Tibial nerve (tissue), 4 donors: ENCODE measurements around the gene FBXO30. TPM values are rescaled to one million over a fixed set of nuclear protein-coding genes. Genes with fewer than 3 reads are reported as not detected.

ENCODE experiments used
- DNase-seq, 2 donors: peaks; one replicate each; pipeline ENCODE4 v3.0.0-alpha.2; 2019; ENCODE audit warnings: low spot score in 2 of 2
- H3K27ac ChIP-seq, 4 donors: fragments of 200-600 bp; sonication (generic) in 3 of 4; one replicate each; pipeline ENCODE4 v1.5.1; 2017 to 2019; ENCODE audit warnings: mild to moderate bottlenecking in 1 of 4
- H3K27me3 ChIP-seq, 2 donors: fragments of 200-600 bp; sonication (generic) in 1 of 2; one replicate each; pipeline versions ENCODE4 v1.5.1 to v1.6.0; 2017 to 2019
- H3K36me3 ChIP-seq, 3 donors: fragments of 200-600 bp; sonication (generic); one replicate each; pipeline ENCODE4 v1.5.1; 2018 to 2019
- H3K4me1 ChIP-seq, 4 donors: fragments of 200-600 bp; sonication (generic) in 3 of 4; one replicate each; pipeline ENCODE4 v1.5.1; 2017 to 2019
- H3K4me3 ChIP-seq, 4 donors: fragments of 200-600 bp; sonication (generic) in 3 of 4; one replicate each; pipeline ENCODE4 v1.5.1; 2017 to 2019; ENCODE audit warnings: mild to moderate bottlenecking in 1 of 4, moderate library complexity in 1 of 4
- H3K9me3 ChIP-seq, 4 donors: fragments of 200-600 bp; sonication (generic) in 3 of 4; one replicate each; pipeline ENCODE4 v1.5.1; 2017 to 2019
- EP300 ChIP-seq, 2 donors: sonication (generic); formaldehyde crosslinking; IDR thresholded peaks; one replicate each; pipeline ENCODE4 v1.6.1; 2017; ENCODE audit warnings: antibody characterized with exemption in 2 of 2, mild to moderate bottlenecking in 1 of 2
- POLR2A ChIP-seq, 2 donors: fragments of 450-650 bp; IDR thresholded peaks; one replicate each; pipeline ENCODE4 v1.6.1; 2017; ENCODE audit warnings: antibody characterized with exemption in 2 of 2, mild to moderate bottlenecking in 2 of 2, moderate library complexity in 2 of 2
- WGBS, 2 donors: methylation state at CpG; one replicate each; pipeline ENCODE4 v1.1.5; 2018; 5-methylcytosine and 5-hydroxymethylcytosine counted together
- total RNA-seq, 4 donors: library from RNA; depleted of rRNA; stranded (reverse); fragments of >200 nt; gene quantifications; one replicate each; pipeline ENCODE4 v1.1.0, GENCODE V29; 2016
- TF ChIP-seq, protein P1 (sequence below), 5 experiments: fragments of 200-600 bp in 3 of 5; fragments of 450-650 bp in 2 of 5; sonication (generic) in 3 of 5; IDR thresholded peaks; one replicate each; pipeline ENCODE4 v1.5.1; 2016 to 2019; ENCODE audit warnings: antibody characterized with exemption in 5 of 5, mild to moderate bottlenecking in 3 of 5, moderate library complexity in 2 of 5

FBXO30 gene
- total RNA-seq, 4 donors from 2014 or later: 6.8 to 9.6 (median 8.2) TPM

DNA sequence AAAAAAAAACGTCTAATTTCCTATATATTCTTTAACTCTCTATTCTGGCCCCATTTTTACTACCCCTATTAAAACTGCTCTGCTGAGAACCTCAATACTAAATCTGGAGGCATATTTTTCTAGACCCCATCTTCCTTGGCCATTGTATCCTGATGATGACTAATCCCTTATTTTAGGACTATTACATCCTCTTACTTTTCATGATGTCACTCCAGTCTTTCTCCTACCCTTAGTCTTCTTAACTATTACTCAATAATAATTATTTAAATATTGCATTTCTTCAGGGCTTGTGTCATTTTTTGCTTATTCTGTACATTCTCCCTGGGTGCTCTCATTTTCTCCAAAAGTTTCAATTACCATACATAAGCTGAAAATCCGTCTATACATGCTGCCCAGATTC is 6.4 kb downstream of the FBXO30 start:
- Histone ChIP-seq H3K27ac (no peak overlapping the region), H3K4me1 (peaks cover 0 to 53% (median 12%) of the 10 kb centered on the region in 4 donors), H3K36me3 (peaks cover 0 to 28% (median 0%) of the 10 kb centered on the region in 3 donors), H3K4me3 (no peak overlapping the region), H3K9me3 (no peaks in the 10 kb centered on the region), H3K27me3 (no peaks in the 10 kb centered on the region)
- 79 to 81% methylated on average over 2 of the region's 2 CpGs for WGBS, 2 donors
- TF ChIP-seq, protein P1, sequence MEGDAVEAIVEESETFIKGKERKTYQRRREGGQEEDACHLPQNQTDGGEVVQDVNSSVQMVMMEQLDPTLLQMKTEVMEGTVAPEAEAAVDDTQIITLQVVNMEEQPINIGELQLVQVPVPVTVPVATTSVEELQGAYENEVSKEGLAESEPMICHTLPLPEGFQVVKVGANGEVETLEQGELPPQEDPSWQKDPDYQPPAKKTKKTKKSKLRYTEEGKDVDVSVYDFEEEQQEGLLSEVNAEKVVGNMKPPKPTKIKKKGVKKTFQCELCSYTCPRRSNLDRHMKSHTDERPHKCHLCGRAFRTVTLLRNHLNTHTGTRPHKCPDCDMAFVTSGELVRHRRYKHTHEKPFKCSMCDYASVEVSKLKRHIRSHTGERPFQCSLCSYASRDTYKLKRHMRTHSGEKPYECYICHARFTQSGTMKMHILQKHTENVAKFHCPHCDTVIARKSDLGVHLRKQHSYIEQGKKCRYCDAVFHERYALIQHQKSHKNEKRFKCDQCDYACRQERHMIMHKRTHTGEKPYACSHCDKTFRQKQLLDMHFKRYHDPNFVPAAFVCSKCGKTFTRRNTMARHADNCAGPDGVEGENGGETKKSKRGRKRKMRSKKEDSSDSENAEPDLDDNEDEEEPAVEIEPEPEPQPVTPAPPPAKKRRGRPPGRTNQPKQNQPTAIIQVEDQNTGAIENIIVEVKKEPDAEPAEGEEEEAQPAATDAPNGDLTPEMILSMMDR (IDR thresholded peaks at IDR 0.05): no peak
- TF ChIP-seq EP300 (IDR thresholded peaks at IDR 0.05) (no peak), POLR2A (IDR thresholded peaks at IDR 0.05) (no peak)
- DNase-seq: no peak

GRCh38 chr6:145802141-145802540 is 12.5 kb downstream of the FBXO30 start:
- H3K4me3 ChIP-seq: no peak overlapping the region
- no peaks in the 10 kb centered on the region for H3K9me3 ChIP-seq
- WGBS, 2 donors: 97 to 98% methylated on average over 5 of the region's 5 CpGs
- no peak for DNase-seq
- no peaks in the 10 kb centered on the region for H3K27me3 ChIP-seq
- H3K27ac ChIP-seq: no peak overlapping the region
- TF ChIP-seq, protein P1 (IDR thresholded peaks at IDR 0.05): no peak
- TF ChIP-seq POLR2A (IDR thresholded peaks at IDR 0.05): no peak
- no peak for TF ChIP-seq EP300 (IDR thresholded peaks at IDR 0.05)
- peaks cover 0 to 9% (median 0%) of the 10 kb centered on the region in 4 donors for H3K4me1 ChIP-seq
- H3K36me3 ChIP-seq: peaks cover 0 to 50% (median 0%) of the 10 kb centered on the region in 3 donors

GRCh38 chr6:145801021-145801420 is 13.6 kb downstream of the FBXO30 start:
- TF ChIP-seq, protein P1 (IDR thresholded peaks at IDR 0.05): no peak
- TF ChIP-seq POLR2A (IDR thresholded peaks at IDR 0.05): no peak
- no peak for TF ChIP-seq EP300 (IDR thresholded peaks at IDR 0.05)
- H3K4me1 ChIP-seq: peaks cover 0 to 9% (median 0%) of the 10 kb centered on the region in 4 donors
- 83 to 84% methylated on average over 6 of the region's 6 CpGs for WGBS, 2 donors
- H3K4me3 ChIP-seq: no peak overlapping the region
- no peaks in the 10 kb centered on the region for H3K27me3 ChIP-seq
- no peaks in the 10 kb centered on the region for H3K9me3 ChIP-seq
- DNase-seq: no peak
- H3K36me3 ChIP-seq: peaks cover 0 to 47% (median 0%) of the 10 kb centered on the region in 3 donors
- no peak overlapping the region for H3K27ac ChIP-seq

DNA sequence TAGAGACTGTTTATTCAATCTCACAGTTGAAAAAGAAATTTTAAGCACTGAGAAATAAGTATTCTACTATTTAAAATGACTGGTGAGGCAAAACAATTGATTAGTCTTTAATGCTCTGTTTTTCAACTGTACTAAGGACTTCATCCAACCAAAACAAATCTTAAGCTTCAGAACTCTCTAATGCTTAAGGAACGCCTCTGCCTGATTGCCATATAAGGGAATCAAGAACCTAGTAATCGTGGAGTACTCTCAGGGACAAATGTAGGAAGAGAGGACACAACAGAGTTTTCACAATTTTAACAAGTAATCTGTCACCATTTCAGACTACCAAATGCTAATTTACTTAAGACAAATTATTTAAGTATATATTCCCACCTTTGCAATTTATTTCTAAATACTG is 16.1 kb downstream of the FBXO30 start:
- Histone ChIP-seq H3K27ac (no peak overlapping the region), H3K36me3 (peaks cover 0 to 24% (median 0%) of the 10 kb centered on the region in 3 donors), H3K9me3 (no peaks in the 10 kb centered on the region), H3K27me3 (no peaks in the 10 kb centered on the region), H3K4me1 (peaks cover 0 to 5% (median 0%) of the 10 kb centered on the region in 4 donors), H3K4me3 (no peak overlapping the region)
- no peak for TF ChIP-seq EP300 (IDR thresholded peaks at IDR 0.05)
- TF ChIP-seq POLR2A (IDR thresholded peaks at IDR 0.05): no peak
- no peak for DNase-seq
- 24 to 25% methylated on average over 2 of the region's 2 CpGs for WGBS, 2 donors

DNA sequence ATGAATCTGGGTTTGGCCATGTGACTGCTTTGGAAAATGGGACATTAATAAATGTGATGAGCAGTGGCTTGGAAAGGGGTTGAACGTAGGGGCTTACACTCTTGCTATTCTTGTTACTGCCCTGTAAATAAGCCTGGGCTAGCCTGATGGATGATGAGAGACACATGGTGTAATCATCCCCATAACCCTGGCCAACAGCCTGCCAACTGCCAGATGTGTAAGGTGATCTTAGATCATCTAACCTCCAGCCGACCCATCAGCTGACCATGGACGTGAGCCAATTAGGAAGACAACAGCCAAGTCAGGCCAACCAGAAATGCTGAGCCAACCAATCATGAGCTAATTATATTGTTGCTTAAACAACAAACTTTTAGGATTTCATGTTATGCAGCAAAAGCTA is 25.2 kb downstream of the FBXO30 start:
- H3K4me3 ChIP-seq: no peak overlapping the region
- peaks cover 0 to 43% (median 3%) of the 10 kb centered on the region in 3 donors for H3K36me3 ChIP-seq
- TF ChIP-seq EP300 (IDR thresholded peaks at IDR 0.05): no peak
- TF ChIP-seq, protein P1 (IDR thresholded peaks at IDR 0.05): no peak
- no peak for TF ChIP-seq POLR2A (IDR thresholded peaks at IDR 0.05)
- H3K27ac ChIP-seq: no peak overlapping the region
- no peaks in the 10 kb centered on the region for H3K4me1 ChIP-seq
- no peak for DNase-seq
- WGBS, 2 donors: 79 to 82% methylated on average over 3 of the region's 3 CpGs
- peaks cover 0 to 19% (median 4%) of the 10 kb centered on the region in 4 donors for H3K9me3 ChIP-seq
- H3K27me3 ChIP-seq: no peaks in the 10 kb centered on the region
